ENCODE results near the gene NFATC2.

NFATC2 gene

DNA sequence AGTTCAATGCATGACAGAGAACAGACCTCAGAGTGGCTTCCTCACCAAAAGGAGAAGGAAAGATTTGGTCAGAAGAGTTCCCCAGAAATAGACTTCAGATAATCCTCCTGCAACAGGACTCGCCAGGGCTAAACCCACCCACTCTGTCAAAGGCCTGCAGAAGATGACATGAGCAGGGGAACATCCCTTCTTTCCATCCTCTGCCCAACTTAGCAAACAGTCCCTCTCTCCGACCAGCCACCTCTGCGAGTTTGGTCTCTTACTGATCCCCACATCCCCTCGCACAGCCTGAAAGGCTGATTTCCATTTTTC, 7.5 kb downstream of the NFATC2 start:
- in situ Hi-C loops (cut with HindIII; ENCODE audit: low sequenced_read_pairs): no loop called here
- TF ChIP-seq, protein P1, sequence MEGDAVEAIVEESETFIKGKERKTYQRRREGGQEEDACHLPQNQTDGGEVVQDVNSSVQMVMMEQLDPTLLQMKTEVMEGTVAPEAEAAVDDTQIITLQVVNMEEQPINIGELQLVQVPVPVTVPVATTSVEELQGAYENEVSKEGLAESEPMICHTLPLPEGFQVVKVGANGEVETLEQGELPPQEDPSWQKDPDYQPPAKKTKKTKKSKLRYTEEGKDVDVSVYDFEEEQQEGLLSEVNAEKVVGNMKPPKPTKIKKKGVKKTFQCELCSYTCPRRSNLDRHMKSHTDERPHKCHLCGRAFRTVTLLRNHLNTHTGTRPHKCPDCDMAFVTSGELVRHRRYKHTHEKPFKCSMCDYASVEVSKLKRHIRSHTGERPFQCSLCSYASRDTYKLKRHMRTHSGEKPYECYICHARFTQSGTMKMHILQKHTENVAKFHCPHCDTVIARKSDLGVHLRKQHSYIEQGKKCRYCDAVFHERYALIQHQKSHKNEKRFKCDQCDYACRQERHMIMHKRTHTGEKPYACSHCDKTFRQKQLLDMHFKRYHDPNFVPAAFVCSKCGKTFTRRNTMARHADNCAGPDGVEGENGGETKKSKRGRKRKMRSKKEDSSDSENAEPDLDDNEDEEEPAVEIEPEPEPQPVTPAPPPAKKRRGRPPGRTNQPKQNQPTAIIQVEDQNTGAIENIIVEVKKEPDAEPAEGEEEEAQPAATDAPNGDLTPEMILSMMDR (IDR thresholded peaks at IDR 0.05; ENCODE audit: low read depth, low read length): no peak
- H3K4me3 ChIP-seq (ENCODE audit: low read depth, low read length): no peak overlapping the region
- no peak for DNase-seq (ENCODE audit: low read depth, low spot score)

DNA sequence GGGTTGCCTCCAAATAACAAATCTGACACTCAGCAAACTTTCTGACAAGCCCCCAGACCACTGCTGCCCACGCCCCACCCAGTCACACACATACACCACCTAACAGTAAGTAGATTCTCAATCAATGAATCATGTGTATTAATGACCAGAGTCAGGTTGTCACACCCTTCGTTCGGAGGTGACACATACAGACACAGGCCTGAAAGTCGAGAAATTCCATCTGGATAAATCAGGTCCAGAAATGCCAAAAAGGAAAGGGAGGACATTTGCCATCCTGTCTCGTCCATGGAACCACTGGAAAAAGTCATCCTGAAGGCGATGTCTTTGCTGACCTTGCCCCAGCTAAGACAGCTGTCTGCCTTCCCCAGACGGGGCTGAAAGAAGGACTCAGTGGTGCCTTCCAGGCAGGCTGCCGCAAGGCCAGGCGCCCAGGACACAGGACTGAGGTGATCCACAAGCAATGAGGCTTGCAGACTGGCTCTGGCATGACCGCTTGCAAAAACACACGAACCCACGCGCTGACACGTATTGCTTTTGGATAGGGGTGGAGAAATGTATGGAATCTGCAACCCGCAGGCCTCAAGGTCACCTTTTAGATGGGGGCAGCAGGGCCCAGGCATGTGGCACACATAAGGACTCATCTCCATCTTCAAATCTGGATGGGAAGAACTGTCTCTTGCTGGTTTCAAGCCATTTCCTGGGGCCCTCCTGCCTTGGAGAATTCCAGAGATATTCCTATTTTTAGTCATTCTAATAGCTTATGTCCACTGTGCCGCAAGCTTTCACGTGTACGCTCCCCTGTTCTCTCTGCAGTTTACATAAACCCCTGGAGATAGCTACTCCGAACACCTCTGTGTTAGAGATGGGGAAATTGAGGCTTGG, 9.0 kb downstream of the NFATC2 start:
- DNase-seq (ENCODE audit: low read depth, low spot score): peak; percentile 59
- in situ Hi-C loops (cut with HindIII; ENCODE audit: low sequenced_read_pairs): no loop called here
- TF ChIP-seq, protein P1 (IDR thresholded peaks at IDR 0.05; ENCODE audit: low read depth, low read length): no peak
- H3K4me3 ChIP-seq (ENCODE audit: low read depth, low read length): no peak overlapping the region

DNA sequence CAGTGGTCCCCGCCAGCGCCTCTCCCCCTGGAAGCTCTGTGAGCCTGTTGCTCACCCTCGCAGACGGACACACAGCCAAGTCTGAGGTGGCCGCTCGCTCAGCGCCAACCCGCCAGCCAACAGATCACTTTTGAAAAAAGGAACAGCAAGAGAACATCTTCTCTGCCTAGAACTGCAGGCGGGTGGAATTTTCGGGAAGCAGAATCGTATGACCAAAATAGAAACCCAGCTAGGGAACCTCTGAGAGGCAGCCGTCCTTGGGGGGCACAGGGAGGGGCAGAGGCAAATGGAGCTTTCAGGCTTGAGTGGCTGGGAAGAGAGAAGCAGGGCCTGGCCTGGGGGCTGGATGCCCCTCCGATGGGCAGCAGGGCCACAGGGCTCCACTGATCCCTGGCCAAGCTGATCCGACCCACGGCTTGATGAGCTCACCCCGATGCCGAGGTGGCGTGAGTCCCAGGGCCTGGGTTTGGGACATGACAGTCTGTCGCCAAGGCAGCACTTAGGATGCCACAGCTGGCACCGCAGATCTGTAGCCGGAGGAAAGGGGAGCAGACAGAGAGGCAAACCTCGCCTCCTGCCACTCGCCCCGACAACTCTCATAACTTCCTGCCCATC, 9.8 kb downstream of the NFATC2 start:
- in situ Hi-C loops (cut with HindIII; ENCODE audit: low sequenced_read_pairs): no loop called here
- TF ChIP-seq, protein P1 (IDR thresholded peaks at IDR 0.05; ENCODE audit: low read depth, low read length): no peak
- DNase-seq (ENCODE audit: low read depth, low spot score): no peak
- H3K4me3 ChIP-seq (ENCODE audit: low read depth, low read length): no peak overlapping the region

DNA sequence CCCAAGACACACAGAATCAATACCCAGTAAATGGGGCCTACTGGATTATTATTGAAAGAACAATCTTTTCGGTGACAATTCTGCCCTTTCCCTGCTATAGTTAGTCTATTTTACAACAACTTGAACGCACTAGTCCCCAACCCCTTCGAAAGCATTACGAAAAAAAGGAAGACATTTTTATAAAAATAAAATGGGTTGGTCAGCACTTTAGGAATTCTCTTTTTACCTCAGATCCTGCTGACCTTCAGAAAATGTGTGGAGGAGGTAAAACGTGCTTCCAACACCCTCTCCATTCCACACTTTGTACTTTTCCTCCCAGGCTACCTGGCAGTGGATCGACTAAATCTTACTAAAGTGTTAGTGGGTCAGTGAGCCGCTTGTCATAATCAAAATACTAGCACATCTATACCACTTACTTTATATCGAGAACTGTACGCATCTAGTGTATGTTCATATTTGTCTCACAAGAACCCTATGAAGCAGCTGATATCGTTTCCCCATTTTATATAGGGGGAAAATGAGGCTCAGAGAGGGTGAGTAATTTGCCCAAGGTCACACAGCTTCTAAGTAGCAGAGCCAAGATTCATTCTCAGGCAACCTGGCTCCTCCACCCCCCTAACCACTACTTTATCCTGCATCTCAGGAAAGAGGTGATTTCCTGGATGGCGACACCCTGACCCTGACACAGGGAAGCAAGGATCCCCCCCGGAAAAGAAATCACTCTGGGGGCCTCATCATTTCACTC, 10.6 kb downstream of the NFATC2 start:
- DNase-seq (ENCODE audit: low read depth, low spot score): no peak
- in situ Hi-C loops (cut with HindIII; ENCODE audit: low sequenced_read_pairs): no loop called here
- TF ChIP-seq, protein P1 (IDR thresholded peaks at IDR 0.05; ENCODE audit: low read depth, low read length): no peak
- no peak overlapping the region for H3K4me3 ChIP-seq (ENCODE audit: low read depth, low read length)

DNA sequence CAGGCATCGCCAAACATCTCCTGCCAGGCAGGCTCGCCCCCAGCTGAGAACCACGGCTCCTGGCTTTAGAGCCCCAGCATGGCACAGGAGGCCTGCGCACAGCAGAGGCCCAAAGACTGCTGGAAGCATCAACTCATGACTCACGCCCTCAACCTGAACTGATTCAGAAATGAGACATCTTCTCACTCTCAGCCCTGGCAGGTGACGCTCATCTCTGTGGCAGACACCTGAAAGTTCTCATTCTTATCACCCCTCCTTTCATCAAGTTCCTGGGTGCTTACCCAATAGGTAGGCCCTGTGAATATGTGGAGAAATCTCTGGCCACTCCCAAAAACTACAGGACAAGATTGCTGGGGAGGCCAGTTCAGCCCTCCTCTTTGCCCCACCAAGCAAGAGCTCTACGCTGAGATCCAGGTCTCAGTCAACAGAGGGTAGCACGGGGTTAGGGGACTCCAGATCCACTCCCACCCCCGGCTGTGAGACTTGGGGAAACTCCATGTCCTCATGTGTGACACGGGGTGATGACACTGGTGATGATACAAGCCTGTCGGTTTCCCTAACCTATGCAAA, 11.3 kb downstream of the NFATC2 start:
- in situ Hi-C loops (cut with HindIII; ENCODE audit: low sequenced_read_pairs): no loop called here
- peak; percentile 57 for DNase-seq (ENCODE audit: low read depth, low spot score)
- no peak overlapping the region for H3K4me3 ChIP-seq (ENCODE audit: low read depth, low read length)
- TF ChIP-seq, protein P1 (IDR thresholded peaks at IDR 0.05; ENCODE audit: low read depth, low read length): no peak

DNA sequence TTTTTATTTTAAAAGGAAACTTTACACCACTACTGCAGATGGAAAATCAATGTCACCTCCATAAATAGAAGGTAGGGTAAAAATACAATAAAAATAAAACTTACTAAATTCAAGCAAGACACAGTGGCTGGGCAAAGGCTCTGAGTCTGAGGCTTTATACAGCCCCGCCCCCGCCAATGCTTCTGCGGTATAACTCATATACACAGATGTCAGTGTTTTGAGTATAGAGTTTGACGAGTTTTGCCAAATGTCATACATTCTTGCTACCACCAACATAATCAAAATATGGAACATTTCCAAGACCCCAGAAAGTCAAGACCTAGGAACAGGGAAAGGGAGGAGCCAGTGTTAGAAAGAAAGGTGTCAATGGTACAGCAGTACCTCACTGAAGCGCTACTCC, 12.8 kb downstream of the NFATC2 start:
- H3K4me3 ChIP-seq (ENCODE audit: low read depth, low read length): no peak overlapping the region
- in situ Hi-C loops (cut with HindIII; ENCODE audit: low sequenced_read_pairs): no loop called here
- TF ChIP-seq, protein P1 (IDR thresholded peaks at IDR 0.05; ENCODE audit: low read depth, low read length): no peak
- DNase-seq (ENCODE audit: low read depth, low spot score): no peak
